Activated T-helper 1 cell treated with Interleukin-2 at 50 U/mL for 16 hours (primary cell): ENCODE results near the gene DGKD.

Source experiments
- DNase-seq: peaks from one replicate; pipeline ENCODE4 v3.0.0-alpha.2; 2020; ENCODE audit warnings: low read depth

DGKD gene

DNA sequence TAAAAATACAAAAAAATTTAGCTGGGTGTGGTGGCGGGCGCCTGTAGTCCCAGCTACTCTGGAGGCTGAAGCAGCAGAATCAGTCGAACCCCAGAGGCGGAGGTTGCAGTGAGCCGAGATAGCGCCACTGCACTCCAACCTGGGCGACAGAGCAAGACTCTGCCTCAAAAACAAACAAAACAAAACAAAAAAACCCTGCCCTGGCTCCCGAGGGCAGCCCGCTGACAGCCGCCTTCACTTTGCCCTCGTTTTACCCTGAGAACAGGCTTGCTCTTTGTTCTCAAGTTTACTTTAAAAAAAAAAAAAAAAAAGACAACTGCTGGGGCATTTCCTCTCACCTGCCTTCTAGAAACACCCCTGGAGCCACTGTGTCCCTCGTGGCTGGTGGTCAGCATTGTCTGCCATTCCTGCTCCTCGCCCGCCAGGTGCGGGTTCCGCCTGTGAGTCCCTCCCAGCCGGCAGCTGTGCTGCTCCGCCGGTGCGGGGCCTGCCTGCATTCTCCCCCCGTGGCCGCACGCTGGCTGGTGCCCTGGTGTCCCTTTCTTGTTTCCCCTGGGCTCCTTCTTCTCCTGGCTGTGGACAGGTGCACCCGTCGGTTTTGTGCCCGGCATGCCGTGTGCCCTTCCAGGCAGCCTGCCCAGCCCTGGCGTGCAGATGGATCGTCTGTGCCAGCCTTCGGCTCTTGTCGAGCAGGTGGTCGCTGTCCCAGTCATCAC is 106.6 kb downstream of the DGKD start:
- no peak for DNase-seq

DNA sequence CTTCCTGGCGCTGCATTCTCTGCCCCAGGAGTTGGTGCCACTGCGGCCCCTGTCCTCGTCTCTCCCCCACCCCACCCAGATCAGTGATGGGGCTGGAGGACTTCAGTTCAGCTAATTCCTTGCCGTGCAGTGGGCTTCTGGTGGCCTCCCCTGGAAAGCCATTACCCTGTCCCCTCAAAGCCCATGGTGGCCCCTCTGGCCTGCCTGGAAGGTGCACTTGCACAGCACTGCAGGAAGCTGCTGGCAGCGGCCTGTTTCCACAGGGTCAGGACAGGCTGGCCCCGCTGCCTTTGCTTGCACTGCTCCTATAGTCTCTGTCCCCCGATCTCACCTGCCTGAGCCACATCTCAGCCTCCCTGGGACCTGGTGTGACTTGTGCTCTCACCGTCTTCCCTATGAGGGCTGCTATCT is 107.2 kb downstream of the DGKD start:
- no peak for DNase-seq

DNA sequence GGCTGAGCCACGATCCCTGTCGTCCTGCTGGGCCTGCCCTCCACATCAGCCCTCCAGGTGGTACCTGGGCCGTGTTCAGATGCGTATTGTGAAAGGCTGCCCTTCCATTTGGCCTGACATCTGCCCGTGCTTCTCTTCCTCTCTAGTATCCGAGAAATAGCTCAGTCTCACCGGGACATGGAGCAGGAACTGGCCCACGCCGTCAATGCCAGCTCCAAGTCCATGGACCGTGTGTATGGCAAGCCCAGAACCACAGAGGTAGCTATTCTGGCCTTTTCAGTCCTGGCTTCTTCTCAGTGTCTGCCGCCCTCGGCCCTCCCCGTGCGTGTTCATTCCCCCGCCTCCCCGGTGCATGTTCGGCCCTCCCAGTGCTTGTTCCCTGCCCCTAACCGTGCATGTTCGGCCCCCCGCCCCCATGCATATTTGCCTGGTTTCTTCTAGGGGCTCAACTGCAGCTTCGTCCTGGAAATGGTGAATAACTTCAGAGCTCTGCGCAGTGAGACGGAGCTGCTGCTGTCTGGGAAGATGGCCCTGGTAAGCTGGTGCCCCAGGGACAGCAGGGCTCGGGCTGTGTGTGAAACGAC is 108.0 kb downstream of the DGKD start:
- DNase-seq: no peak

DNA sequence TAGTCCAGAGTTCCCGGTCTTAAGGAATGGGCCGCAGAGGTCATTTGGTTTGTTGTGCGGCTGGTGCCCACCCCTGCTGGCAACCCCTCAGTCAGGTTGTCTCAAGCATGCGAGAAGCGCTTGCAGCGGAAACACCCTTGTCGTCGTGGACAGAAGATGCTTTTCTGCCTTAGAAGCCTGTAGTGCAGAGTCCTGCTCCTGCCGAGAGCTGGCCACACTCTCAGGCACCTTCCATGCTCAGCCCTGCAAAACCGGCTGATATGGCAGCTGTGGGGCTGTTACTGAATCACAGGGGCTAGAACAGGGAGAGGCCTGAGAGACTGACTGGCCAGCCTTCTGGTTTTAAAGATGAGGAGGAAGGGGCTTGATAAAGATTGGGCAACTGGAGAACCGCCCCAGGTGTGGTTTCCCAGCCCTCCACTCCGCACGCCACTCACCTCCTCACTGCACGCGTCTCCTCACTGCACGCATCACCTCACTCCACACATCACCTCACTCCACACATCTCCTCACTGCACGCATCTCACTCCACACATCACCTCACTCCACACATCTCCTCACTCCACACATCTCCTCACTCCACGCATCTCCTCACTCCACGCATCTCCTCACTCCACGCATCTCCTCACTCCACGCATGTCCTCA is 108.7 kb downstream of the DGKD start:
- DNase-seq: no peak

DNA sequence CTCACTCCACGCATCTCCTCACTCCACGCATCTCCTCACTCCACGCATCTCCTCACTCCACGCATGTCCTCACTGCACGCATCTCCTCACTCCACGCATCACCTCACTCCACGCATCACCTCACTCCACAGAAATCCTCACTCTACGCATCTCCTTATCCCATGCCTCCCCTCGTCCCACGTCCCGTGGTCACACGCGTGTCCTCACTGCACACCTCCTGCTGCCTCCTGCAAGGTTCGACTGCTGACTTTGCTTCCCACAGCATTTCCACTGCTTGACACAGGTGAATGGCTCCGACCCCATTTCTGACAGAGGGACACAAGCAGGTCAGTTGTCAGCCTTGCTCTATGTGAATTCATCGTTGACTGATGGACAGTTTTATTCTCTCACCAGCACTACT is 109.3 kb downstream of the DGKD start:
- DNase-seq: no peak

DNA sequence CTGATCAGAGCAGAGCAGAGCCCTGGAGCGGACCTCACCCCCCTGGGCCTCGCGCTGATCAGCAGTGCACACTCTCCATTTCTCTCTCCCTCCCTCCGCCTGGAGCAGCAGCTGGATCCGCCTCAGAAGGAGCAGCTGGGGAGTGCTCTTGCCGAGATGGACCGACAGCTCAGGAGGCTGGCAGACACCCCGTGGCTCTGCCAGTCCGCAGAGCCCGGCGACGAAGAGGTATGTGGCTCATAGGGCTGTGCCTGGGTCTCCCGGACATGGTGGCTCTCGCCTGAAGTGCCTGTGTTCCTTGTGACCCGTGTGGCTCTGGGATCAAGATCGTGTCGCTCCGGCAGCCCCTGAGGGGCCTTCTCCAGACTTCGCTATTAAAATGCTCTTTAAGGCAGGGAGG is 109.8 kb downstream of the DGKD start:
- no peak for DNase-seq

DNA sequence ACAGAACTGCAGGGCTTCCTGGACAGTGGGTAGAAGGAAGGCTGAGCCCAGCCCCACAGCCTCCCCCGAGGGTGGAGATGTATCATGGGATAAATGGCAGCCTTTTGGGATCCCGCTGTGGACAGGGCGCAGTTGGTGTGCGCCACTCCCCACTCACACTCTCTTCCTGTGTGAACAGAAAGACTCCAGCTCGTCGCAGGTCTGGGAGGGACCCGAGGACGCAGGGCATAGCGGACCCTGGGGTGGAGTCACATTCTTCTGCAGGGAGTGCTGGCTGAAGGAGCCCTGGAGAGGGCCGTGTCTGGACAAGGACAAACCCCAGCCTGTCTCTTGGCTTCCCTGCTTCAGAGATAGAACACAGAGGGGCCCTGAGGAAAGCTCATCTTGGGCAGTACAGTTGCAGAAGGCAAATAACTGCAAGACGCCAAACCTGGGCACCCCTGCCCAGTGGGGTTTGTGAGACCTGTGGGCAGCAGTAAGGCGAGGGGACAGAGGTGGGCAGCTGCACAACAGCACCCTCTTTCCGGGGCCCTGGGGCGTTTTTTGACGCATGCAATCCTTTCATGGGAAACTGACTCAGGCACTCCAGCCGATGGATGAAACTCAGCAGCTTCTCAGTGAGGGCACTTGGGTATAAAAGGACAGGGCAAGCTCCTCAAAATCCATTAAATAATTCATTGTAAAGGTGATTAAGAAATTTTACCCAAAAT is 110.4 kb downstream of the DGKD start:
- DNase-seq: no peak

DNA sequence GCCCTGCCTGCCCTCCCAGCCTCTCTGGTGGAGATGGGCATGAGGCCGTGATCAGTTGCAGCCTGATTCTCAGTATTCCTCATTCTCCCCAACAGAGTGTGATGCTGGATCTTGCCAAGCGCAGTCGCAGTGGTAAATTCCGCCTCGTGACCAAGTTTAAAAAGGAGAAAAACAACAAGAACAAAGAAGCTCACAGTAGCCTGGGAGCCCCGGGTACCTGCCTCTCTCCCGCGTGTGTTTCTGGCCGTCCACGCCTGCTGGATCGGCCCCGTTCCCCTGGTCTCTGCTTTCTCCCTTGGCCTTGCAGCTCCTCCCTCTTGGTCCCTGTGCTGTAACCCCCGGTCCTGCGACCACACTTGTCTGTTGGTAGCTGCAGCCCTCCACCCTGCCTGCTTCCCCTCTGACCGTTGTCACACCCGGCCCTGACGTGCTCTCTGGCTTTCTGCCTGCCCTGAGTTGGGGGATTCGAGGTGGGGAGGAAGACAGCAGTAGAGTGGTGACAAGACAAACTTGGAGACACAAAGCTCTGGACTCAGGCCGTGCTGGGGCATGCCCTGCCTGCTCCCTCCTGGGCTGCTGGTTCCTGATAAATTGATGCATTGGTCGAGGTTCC is 112.8 kb downstream of the DGKD start:
- DNase-seq: no peak

DNA sequence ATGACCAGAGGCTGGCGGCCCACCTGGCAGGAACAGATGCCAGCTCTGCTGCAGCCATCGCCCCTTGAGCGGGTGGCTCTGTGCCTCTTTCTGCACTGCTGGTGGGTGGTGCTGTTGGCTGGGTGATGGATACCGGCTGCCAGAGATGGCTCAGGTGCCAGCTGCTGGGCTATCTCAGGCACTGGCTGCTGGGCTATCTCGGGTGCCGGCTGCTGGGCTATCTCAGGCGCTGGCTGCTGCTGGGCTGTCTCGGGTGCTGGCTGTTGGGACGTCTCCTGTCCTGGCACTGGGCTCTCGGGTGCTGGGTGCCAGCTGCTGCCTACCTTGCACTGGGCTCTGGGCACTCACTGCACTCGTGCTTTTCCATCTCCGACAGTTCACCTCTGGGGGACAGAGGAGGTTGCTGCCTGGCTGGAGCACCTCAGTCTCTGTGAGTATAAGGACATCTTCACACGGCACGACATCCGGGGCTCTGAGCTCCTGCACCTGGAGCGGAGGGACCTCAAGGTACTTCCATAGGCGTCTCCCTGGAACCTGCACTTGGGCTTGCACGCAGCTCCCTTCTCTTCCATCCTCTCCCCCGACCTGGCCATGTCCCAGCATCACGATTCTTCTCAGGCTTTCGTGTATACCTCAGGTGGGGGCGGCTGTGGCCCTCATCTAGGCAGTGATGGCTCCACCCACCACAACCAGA is 113.9 kb downstream of the DGKD start:
- DNase-seq: no peak

DNA sequence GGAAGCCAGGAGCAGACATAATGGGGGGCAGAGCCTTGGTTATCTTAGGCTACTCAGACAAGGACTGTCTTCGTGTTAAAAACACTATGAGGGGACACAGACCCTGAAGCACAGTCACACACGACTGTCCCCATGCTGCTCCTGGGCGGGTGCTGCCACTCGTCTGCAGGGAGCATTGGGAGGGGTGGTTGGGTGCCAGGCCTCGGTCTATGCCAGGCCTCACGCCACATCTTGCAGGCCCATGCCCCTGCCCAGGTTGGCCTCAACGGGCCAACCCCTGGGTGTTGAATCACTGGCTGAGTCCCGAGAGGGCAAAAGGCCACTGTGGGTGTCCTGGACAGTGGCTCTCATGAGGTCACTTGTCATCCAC is 114.4 kb downstream of the DGKD start:
- no peak for DNase-seq

DNA sequence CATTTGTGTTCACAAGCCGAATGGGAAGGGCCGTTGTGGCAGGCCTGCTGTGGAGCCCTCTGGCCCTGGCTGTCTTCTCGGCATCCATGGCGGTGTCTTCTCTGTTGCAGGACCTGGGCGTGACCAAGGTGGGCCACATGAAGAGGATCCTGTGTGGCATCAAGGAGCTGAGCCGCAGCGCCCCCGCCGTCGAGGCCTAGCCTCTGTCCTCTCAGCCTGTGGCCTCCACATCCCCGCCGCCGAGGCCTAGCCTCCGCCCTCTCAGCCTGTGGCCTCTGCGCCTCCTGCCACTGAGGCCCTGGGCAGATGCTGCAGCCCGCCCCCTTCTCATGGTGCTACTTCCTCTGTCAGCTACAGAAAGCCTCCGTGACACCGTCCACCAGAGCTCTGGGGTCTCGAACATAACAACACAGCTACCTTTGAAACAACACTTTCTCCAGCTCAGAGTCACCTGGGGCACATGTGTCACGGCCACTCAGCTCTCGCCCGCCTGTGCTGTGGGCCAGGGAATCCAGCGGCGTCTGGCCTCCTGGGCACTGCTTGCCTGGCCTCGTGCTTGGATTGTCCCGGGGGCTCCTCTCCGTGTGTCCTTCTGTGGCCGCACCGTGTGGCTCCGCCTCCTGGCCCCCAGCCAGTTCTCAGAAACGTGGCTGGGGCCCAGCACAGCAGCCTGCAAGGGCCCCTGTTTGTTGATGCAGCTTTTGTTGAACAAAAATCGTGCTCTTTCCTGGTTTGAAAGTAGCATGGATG is 115.1 kb downstream of the DGKD start:
- DNase-seq: no peak

DNA sequence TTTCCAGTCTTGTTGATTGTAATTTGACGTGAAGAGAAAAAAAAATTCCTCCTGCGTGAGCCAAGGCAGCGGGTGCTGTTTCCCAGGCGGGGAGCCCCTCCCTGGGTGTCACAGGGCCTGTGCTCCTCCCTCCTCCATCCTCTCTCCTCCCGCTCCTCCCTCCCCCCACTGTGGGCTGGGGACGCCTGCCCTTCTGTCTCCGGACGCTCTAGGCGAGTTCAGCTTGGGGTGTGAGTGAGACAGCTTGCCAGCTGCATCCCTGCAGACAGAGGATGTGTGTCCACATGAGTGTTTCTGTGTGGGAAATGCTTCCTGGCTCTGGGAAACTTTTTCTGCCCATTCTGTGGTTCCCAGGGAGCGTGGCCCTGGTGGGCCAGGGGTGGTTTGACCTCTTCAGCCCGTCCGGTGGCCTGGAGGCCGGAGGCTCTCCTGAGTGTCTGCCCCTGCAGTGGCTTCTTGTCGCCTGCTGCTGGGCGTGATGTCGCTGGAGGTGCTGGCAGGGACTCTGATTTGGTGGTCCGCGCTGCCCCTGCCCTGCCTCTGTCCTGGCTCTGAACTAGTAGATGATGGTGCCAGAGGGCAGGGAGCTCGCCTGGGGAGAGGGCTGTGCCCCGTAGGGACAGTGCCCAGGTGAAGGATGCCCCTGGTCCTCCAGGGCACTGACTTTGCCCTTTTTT is 115.9 kb downstream of the DGKD start:
- no peak for DNase-seq

DNA sequence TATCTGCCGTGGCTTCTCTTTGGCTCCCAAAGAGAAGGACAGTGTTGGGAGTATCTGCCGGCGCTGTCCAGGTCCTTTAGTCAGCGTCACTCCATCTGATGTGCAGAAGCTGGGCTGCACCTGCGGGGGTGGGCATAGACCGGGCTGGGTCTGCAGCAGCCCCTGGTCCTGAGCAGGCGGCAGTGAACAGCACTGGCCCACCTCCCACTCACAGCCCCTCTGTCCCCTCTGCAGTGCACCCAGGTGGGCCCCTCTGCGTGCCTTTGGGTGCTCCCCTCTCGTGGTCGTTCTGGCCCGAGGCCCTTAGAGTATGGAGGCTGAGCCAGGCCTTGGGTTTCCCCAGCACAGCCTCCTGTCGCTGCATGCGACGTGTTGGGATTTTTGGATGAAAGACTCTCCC is 116.5 kb downstream of the DGKD start:
- DNase-seq: no peak

DNA sequence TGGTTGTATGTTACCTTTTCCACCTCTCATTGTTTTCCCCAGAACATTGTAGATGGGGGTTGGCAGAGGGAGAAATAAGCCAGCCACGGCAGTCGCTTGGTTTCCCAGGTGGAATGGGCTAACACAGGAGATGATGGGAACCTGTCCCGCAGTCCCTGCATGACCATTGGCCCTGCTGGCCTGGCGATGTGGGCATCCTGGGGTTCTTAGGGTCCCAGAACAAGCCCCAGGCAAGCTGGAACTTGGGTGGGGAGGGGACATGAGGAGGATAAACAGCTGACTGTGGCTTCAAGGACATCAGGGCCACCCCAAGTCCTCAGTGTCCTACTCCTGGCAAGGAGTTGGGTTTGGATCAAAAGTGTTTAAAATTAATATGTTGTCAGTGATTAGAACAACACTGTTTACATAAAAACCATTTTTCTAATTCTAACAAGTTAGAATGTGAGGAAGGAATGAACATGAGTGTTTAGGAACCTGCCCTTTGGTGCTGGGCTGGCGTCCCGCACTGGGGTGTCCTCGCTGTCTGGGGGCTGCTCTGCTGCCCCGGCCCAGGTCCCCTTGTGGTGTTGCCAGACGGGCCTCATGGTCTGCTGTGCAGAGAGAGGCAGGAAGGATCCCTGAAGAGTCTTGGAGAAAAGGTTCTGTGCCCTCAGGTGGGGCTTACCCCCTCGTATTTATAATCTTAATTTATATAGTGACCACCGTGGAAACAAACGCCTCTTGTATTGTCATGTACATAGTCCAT is 117.2 kb downstream of the DGKD start:
- DNase-seq: no peak

DNA sequence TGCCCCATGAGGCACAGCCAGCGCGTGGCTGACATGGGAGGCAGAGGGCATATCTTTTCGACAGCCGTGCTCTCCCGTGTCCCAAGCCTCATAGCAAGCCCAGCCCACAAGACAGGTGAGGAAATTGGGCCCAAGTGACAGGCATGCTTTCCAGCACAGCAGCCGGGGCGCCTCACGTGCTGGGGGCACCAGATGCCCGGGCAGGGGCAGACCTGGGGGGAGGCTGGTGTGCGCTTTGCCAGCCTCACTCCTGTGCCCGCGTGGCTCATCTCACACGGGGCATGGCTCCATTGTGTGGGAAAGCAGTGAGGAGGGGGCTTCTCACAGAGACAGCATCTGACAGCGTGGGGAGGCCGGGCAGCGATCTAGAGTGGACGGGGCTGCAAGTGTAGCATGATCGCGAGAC is 119.1 kb downstream of the DGKD start:
- DNase-seq: no peak

DNA sequence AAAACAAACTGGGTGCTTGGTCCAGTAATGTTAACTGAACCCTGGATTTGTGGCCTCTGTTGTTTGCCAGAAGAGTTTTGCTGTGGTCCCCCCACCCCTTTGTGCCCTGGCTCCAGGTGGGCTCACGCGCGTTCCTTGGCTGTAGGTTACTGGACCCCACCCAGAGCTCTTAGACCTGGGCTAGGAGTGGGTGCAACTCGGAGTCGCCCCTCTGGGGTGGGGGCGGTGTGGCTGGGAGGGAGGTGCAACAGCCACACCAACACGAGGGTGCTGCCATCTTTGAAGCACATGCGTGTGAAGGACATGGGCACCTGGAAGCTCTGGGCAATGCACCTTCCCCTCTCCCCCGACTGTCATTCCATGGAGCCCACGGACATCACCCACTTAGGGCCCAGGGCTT is 119.6 kb downstream of the DGKD start:
- DNase-seq: no peak

DNA sequence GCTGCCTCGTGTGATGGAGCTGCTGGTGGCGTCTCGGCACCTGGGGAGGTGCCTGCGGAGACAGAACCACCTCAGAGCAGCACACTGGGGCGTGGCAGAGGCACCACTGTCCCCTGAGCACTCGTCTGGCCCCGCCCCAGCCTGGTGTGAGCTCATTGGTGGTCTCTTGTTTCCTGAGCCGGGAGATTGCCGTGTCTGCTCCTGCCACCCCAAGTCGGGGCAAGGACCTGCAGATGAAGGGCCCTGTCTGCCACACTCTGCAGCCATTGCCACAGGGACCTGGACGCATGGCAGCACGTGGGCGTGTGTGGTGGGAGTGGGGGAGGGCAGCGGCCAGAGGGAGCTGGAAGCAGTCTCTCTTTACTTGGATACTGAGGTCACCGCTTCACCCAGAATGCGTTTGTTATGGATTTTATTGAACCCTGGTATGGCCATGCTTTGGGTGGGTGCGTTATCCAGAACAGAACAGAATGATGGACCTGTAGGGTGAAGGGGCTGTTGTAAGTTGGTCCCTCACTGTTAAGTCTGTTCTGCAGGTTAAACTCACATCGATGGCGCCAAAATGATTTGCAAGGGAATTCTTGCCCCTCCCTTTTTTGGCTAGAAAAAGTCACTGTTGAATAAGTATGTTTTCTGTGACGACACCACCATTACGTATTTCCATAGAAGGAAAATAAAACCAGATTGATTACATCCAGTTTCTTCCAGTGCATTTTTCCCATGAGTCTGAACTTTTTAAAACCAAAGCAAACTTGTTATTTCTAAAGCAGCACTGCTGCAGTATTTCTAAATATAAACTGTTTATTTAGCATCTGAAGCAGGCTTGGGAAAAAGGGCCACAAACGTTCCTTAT is 120.2 kb downstream of the DGKD start:
- DNase-seq: no peak

DNA sequence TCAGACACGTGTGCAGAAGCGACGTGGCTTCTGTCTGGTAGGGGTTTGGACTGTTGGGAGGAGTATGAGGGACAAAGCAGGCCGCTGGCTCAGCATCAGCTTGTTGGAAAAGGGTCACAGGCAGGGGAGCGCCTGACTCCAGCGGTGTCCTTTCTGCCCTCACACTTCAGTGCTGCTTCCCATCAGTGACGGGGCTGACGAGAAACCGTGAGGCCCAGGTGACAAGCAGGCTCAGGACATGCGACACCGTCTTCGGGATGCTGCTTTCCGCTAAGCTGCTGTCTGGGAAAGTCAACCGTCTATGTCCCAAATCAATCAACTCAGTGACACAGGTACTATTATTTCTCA is 121.7 kb downstream of the DGKD start:
- no peak for DNase-seq
